Heart right ventricle (tissue), 16 donors: ENCODE data around the gene SHISA4. TPM values are rescaled to one million over a fixed set of nuclear protein-coding genes. Genes with fewer than 3 reads are reported as not detected.

Source experiments
- ATAC-seq, 8 donors: fragments of 200-7000 bp; cut with Tn5 transposase; one replicate each; pipeline ENCODE4 v1.9.1; 2020; ENCODE audit warnings: mild to moderate bottlenecking in 8 of 8, moderate library complexity in 8 of 8, moderate number of reproducible peaks in 1 of 8
- DNase-seq, 2 donors: peaks; one replicate each; pipeline ENCODE4 v3.0.0-alpha.2; 2020
- H3K27ac ChIP-seq, 10 donors: fragments of 200-600 bp; sonication (generic) in 2 of 10; one replicate each; pipeline versions ENCODE4 v1.5.0 to v1.8.0; 2020 to 2022; ENCODE audit warnings: mild to moderate bottlenecking in 3 of 10
- H3K27me3 ChIP-seq, 7 donors: fragments of 200-600 bp; one replicate each; pipeline ENCODE4 v1.8.0; 2021 to 2022; ENCODE audit warnings: mild to moderate bottlenecking in 2 of 7
- H3K36me3 ChIP-seq, 9 donors: fragments of 200-600 bp; sonication (generic) in 1 of 9; one replicate each; pipeline versions ENCODE4 v1.5.0 to v1.8.0; 2020 to 2022; ENCODE audit warnings: mild to moderate bottlenecking in 2 of 9
- H3K4me1 ChIP-seq, 9 donors: fragments of 200-600 bp; sonication (generic) in 1 of 9; one replicate each; pipeline versions ENCODE4 v1.5.0 to v1.8.0; 2020 to 2022; ENCODE audit warnings: mild to moderate bottlenecking in 4 of 9
- H3K4me3 ChIP-seq, 10 donors: fragments of 200-600 bp; sonication (generic) in 2 of 10; one replicate each; pipeline versions ENCODE4 v1.5.0 to v1.8.0; 2020 to 2022; ENCODE audit warnings: mild to moderate bottlenecking in 7 of 10, moderate library complexity in 2 of 10
- H3K9me3 ChIP-seq, 11 donors: fragments of 200-600 bp in 10 of 11; sonication (generic) in 2 of 11; one replicate each; pipeline versions ENCODE4 v1.5.0 to v1.8.0; 2013 to 2022; ENCODE audit warnings: mild to moderate bottlenecking in 2 of 11, control low read depth in 1 of 11, moderate library complexity in 1 of 11
- WGBS, 2 donors: extraction: QIAGEN DNeasy Blood & Tissue Kit; methylation state at CpG; one replicate each; pipeline ENCODE4 v1.1.7; 2013; ENCODE audit warnings: inconsistent platforms in 1 of 2; 5-methylcytosine and 5-hydroxymethylcytosine counted together
- intact Hi-C, 10 donors: fragments of 100-400 bp; cut with DNase I; formaldehyde crosslinking; loops; one replicate each; pipeline versions ENCODE4 v1.11.1 to v1.14.2; 2022
- polyA plus RNA-seq, 2 donors: library from polyadenylated mRNA; stranded (reverse); fragments of 200-250 nt; gene quantifications; one replicate each; pipeline ENCODE4 v1.2.3, GENCODE V29; 2013
- total RNA-seq, 10 donors: library from RNA; stranded (reverse); fragmentation: NEBNext Ultra II Directional in 3 of 10; extraction: Animal tissue kit (Norgen Biotek cat#: 25700) in 3 of 10; gene quantifications; one replicate each; pipeline versions ENCODE4 v1.2.1 to v1.2.4, GENCODE V29; 2021 to 2023
- TF ChIP-seq, protein P1 (sequence below), 9 donors: fragments of 200-600 bp; sonication (generic) in 2 of 9; IDR thresholded peaks; one replicate each; pipeline versions ENCODE4 v1.5.0 to v1.8.0; 2021 to 2022; ENCODE audit warnings: antibody characterized with exemption in 9 of 9, mild to moderate bottlenecking in 5 of 9, moderate library complexity in 1 of 9
- donor health status: Arrhythmogenic right ventricular cardiomyopathy.
- donor health status: ischemic (EF 13 %, LVEDD 7.1; RV severe dilation, severe dysfunction).
- donor health status: healthy with polysubstance abuse.
- donor health status: DM: no; HTN: yes; CAD: no.
- donor health status: DM: no; HTN: no; CAD: no.
- donor health status: ischemic (EF 25% LVEDD 6.9; RV normal size, moderate dysfunction).
- donor health status: ischemic (EF 25% LVEDD 5.7; RV mildly dilated, moderate dysfunction).
- donor health status: healthy.
- donor health status: DM: yes; HTN: yes; CAD: no.
- donor health status: Ischemic cardiomyopathy.
- donor health status: ischemic (EF 35%, LVEDD 5.7; RV mildly dilated, moderate dysfunction).
- donor health status: nonischemic (EF 11% LVEDD 7.7; RV severe dilation, severe dysfunction).
- donor health status: DM: yes; HTN: yes; CAD: no.
- donor health status: PGD.
- donor health status: ischemic (EF 29% LVEDD 5.4; RV normal size, mild dysfunction).
- donor health status: nonischemic (EF 23%, LVEDD 6.1; RV moderate dilation, normal function).

Gene SHISA4
- total and polyA plus RNA-seq, 12 donors: 72.6 to 214 (median 122) TPM

DNA sequence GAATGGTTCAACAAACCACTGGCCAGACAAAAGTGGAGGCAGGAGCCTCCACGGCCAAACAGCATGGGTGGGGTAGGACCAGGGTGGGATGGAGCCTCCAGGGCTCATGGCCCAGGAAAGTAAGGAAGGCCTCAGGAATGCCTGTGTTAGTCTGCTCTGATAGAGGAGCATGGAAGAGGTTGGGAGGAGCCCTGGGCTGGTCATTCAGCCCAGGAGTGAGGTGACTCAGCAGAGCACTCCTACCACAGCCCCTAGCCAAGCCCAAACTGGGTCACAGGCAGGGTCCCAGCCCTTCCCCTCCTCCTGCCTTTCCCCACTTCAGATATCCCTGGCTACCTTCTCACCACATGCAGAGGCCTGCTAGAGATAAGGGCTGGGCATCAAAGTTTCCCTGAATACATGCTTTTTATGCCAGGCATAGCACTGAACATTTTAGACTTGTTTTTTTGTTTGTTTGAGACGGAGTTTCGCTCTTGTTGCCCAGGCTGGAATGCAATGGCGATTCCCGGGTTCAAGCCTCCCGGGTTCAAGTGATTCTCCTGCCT, 3.1 kb upstream of the SHISA4 start:
- no peak for DNase-seq
- peak in 4 of 8 donors; percentile 9 to 34 (median 26) for ATAC-seq
- H3K27ac ChIP-seq: peak overlapping the region; percentile 67 to 96 (median 84)
- peaks cover 0 to 38% (median 0%) of the 10 kb centered on the region in 7 donors for H3K27me3 ChIP-seq
- intact Hi-C loops: loop anchor here in 2 of 10 donors (10.0 kb wide), 2 partner anchors 171 to 229 kb away; no protein-coding TSS in a partner anchor
- peaks cover 14 to 82% (median 54%) of the 10 kb centered on the region in 9 donors for H3K4me1 ChIP-seq
- peaks cover 0 to 3% (median 0%) of the 10 kb centered on the region in 9 donors for H3K36me3 ChIP-seq
- H3K9me3 ChIP-seq: no peaks in the 10 kb centered on the region
- H3K4me3 ChIP-seq: no peak overlapping the region
- TF ChIP-seq, protein P1, sequence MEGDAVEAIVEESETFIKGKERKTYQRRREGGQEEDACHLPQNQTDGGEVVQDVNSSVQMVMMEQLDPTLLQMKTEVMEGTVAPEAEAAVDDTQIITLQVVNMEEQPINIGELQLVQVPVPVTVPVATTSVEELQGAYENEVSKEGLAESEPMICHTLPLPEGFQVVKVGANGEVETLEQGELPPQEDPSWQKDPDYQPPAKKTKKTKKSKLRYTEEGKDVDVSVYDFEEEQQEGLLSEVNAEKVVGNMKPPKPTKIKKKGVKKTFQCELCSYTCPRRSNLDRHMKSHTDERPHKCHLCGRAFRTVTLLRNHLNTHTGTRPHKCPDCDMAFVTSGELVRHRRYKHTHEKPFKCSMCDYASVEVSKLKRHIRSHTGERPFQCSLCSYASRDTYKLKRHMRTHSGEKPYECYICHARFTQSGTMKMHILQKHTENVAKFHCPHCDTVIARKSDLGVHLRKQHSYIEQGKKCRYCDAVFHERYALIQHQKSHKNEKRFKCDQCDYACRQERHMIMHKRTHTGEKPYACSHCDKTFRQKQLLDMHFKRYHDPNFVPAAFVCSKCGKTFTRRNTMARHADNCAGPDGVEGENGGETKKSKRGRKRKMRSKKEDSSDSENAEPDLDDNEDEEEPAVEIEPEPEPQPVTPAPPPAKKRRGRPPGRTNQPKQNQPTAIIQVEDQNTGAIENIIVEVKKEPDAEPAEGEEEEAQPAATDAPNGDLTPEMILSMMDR (IDR thresholded peaks at IDR 0.05): no peak
- WGBS, 2 donors: 77 to 80% methylated on average over 6 of the region's 6 CpGs

DNA sequence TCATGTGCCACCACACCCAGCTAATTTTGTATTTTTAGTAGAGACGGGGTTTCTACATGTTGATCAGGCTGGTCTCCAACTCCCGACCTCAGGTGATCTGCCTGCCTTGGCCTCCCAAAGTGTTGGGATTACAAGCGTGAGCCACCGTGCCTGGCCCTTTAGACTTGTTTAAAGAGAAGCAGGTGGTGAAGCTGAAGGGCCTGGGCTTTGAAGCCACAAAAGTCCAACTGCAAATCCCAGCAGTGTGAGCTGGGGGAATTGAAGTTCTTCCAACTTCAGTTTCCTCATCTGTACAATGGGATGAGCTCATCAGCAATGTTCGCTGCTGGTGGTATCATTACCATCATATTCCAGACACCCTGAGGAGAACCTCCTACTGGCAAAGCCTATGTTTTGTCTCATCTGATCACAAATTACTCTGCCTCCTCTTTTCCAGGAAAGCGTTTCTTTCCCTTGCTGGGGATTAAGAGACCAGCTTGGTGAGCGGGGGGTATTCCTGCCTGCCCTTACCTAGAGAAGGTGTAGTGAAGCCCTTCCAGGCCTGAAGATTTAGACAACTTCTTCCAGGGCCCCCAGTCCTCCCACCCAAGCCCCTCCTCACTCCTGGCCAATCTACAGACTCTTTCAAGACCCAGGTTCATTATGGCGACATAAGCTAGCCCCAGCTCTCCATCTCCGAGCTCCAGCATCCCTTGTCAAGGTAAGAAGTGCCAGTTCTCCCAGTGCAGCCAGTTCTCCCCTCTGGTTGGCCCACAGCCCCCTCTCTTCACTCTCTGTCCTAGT, 2.4 kb upstream of the SHISA4 start:
- 82 to 88% methylated on average over 9 of the region's 9 CpGs for WGBS, 2 donors

DNA sequence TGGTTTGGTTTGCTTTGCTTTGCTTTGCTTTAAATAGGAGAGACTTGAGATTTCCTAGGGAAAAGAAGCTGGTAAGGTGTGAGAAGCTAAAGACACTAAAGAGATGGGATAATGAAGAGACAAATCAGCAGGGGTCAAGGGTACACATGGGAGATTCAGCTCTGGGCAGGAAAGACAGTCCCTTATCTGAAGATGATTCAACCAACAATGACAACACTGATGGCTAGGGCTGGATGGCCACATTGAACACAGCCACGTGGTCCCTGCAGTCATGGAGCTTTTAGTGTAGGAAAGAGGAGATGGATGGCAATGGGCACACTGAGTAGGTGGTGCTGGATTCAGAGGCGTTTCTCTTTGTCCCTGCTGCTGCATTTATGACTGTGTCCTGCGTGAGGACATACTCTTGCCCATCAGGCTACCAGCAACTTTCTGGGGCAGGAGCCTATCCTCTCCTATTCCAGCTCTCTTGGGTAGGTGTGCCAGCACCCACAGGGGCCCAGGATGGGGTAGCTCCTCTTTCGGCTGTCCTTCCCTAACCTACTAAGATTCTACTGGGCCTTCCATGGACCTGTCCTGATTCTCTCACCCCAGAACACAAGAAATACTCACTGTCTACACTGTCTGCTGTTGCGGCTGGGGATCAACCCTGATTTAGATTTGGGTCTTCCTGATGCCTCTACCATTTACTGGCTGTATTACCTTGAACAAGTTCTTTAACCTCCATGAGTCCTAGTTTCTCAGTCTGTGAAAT, 1.4 kb upstream of the SHISA4 start:
- TF ChIP-seq, protein P1 (IDR thresholded peaks at IDR 0.05): no peak

More for the DNA sequence above, 2.4 kb upstream of the SHISA4 start:
- peaks cover 0 to 38% (median 0%) of the 10 kb centered on the region in 7 donors for H3K27me3 ChIP-seq
- no peak for DNase-seq
- H3K4me3 ChIP-seq: no peak overlapping the region
- ATAC-seq: no peak
- H3K27ac ChIP-seq: peak overlapping the region in 9 of 10 donors; percentile 67 to 96 (median 85)
- H3K36me3 ChIP-seq: peaks cover 0 to 8% (median 0%) of the 10 kb centered on the region in 9 donors
- TF ChIP-seq, protein P1 (IDR thresholded peaks at IDR 0.05): no peak
- H3K9me3 ChIP-seq: no peaks in the 10 kb centered on the region
- H3K4me1 ChIP-seq: peaks cover 14 to 84% (median 54%) of the 10 kb centered on the region in 9 donors
- intact Hi-C loops: loop anchor here in 2 of 10 donors (10.0 kb wide), 2 partner anchors 171 to 229 kb away; no protein-coding TSS in a partner anchor

More for the DNA sequence above, 1.4 kb upstream of the SHISA4 start:
- DNase-seq (no peak), ATAC-seq (no peak)
- H3K4me1 ChIP-seq: peaks cover 14 to 81% (median 54%) of the 10 kb centered on the region in 9 donors
- no peaks in the 10 kb centered on the region for H3K9me3 ChIP-seq
- 84 to 89% methylated on average over 5 of the region's 5 CpGs for WGBS, 2 donors
- peak overlapping the region in 1 of 10 donors; percentile 70 for H3K4me3 ChIP-seq
- peak overlapping the region in 9 of 10 donors; percentile 64 to 88 (median 85) for H3K27ac ChIP-seq
- intact Hi-C loops: loop anchor here in 2 of 10 donors (10.0 kb wide), 2 partner anchors 172 to 228 kb away; no protein-coding TSS in a partner anchor
- peaks cover 0 to 38% (median 0%) of the 10 kb centered on the region in 7 donors for H3K27me3 ChIP-seq
- H3K36me3 ChIP-seq: peaks cover 0 to 16% (median 0%) of the 10 kb centered on the region in 9 donors
